ENCODE measurements around the gene SHOC1.
"Not testable (repeated sequence)": the region's sequence is repeated elsewhere in the genome, so short reads cannot be mapped to it uniquely, and the experiment has no call there.

SHOC1 gene

DNA sequence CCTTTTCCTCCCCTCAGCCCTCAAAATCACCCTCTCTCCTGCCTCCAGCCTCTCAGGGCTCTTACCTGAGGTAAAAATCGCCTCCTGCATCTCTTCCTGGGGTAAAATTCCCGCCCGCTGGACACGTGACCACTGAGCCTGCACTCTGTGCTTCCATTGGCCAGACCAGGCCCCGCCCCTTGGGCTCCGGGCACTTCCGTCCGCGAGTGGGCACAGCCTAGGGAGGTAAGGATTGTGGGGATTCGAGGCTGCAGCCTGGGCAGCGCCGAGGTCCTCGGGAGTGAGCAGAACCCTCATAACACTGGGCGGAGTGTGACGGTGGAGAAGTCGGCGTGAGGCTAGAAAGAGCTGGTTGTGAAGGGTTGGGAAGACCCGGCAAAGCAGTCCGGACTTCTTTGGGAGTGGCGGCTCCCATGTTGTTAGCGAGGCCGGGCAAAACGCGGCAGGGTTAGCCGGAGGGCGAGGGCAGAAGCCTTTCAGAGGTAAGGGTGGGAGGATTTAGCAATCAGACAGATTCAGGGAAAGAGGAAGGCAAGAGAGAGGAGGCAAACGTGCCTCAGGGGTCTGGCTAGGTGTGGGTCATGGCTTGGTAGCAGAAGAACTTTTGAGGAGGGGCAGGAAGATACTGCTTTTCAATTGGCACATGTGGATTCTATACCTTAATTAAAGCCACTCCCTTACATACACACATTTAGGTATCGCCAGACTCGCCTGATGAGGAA lies at the start of gene SHOC1:
Gene SHOC1 (minus strand): TSS at position 103 of the 722 bp plus-strand sequence. CDS start 3,519 bp downstream, outside the sequence.
- DNase-seq = no peak

GRCh38 chr9:111843971-111844370 lies 49.2 kb upstream of the SHOC1 start:
- no peak for DNase-seq

DNA sequence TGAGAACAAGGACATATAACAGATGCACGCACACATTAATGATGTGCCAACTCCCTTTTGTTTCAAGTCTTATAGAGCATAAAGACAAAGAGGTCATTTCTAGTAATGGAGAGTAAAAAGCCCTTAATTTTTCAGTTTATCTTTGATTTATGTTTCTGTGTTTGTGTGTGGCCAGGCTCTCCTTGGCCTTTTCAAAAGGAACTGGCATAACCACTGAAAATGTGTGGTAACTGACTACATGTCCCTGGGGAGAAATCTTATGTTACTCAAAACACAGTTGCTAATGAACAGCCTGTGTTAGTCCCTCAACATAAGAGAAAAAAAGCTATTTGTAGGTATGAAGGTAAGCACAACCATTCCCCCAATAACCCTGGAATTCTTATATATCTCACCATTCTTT lies 47.6 kb upstream of the SHOC1 start:
- DNase-seq = no peak

- DNase-seq = no peak
Observed at GRCh38 chr9:111840442-111840841, 45.7 kb upstream of the SHOC1 start.

- no peak for DNase-seq
Observed at GRCh38 chr9:111839987-111840386, 45.2 kb upstream of the SHOC1 start.

GRCh38 chr9:111839387-111839786 lies 44.6 kb upstream of the SHOC1 start:
- no peak for DNase-seq

GRCh38 chr9:111838439-111838838 lies 43.7 kb upstream of the SHOC1 start:
- no peak for DNase-seq

DNA sequence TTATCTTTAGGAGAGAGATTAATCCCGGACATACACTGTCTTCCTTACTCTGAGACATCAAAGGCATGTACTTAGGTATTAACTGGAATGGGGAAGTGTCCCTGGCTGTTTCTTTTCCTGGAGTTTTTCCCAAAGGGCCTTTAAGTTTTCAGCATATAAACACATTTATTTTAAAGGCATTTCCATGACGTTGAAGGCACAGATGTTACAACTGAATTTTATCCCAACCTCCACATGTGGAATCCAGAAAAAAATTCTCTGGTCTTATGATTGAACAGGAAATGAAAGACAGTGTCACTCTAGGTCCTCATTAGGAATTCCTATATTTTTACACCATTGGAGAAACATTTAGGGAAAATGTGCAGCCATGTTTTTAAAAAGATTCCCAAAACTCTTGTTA lies 41.6 kb upstream of the SHOC1 start:
- no peak for DNase-seq

DNA sequence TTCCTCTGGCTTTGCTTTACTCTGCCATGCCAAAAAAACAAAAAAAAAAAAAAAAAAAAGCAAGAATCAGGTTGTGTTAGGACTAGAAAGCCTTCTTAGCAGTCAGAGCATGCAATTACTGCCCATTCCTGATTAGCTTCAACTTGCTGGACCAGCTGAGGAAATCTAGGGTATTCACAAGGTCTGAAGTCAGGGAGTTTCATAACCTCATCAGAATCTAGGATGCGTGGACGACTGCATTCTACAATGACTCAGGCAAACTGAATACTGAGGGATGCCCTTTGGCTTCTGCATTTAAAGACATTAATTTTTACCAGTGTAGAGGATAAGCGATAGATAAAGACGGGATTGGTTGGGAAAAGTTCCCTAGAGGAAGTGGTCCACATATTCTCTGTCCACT lies 39.2 kb upstream of the SHOC1 start:
- no peak for DNase-seq

DNA sequence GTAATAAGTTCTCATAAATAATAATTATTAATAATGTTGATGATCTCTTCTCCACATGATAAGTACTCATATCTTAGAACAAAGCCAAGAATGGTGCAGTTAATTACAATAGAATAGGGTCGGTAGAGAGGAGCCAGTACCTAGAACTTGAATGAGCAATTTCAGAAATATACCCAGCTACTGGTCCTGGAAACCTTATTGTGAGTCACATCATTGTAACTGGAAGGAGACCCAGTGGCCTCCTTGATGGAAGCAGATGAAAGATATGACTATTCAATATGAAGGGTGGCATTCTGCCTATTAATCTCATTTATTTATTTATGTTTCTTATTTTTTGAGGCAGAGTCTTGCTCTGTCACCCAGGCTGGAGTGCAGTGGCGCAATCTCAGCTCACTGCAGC lies 37.7 kb upstream of the SHOC1 start:
- no peak for DNase-seq

DNA sequence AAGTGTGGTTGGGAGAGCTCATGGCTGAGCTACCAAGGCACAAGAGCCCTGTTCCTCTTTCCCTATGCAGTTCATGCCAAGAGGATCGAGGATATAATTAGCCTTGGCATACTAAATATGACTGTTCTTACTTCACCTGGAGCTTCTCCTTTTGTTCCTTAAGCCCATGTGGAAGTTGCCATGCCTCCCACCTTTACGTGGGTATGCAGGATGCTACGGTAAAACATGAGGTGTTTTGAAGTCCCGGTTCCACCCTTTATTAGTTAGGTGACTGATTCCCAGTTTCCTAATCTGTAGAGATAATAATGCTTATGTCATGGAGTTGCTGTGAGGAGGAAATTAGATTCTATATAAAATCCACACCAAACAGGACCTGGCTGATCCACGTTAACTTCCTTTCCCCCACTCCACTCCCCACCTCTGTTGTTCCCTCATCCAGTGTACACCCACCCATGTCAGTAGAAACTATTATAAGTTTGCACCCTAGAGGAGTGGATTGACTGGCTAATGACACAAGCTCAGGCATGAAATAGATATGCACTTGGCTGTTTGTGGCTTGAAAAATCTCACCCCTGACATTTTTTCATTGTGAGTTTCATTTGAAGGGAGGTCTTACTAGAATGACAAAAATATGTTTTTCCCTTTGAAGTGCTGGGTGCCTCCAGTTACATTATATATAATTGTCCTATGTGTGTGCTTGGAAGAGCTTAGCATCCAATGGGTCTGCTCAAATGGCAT lies 36.8 kb upstream of the SHOC1 start:
- DNase-seq = no peak

DNA sequence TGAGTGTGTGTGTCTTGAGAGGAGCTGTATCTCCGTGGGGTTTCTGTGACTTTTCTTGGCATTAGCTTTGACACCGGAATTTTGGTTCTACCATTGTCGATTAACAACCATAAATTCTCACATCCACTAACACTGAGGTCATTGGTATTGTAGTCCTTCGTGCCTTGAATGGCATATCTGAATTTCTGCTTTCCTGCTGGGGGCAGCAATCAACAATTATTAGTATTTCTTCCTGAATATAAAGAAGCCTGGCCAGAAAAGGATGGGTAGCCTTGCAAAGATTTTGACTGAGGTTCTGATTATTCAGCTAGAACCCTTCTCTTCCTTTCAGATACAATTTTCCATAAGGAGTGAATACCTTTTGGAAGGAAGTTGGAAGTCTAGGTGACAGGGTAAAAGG lies 33.5 kb upstream of the SHOC1 start:
- no peak for DNase-seq

GRCh38 chr9:111825468-111826145 lies 30.9 kb upstream of the SHOC1 start:
- DNase-seq = no peak

- DNase-seq = no peak
Observed at GRCh38 chr9:111821006-111821528, 26.3 kb upstream of the SHOC1 start.

DNA sequence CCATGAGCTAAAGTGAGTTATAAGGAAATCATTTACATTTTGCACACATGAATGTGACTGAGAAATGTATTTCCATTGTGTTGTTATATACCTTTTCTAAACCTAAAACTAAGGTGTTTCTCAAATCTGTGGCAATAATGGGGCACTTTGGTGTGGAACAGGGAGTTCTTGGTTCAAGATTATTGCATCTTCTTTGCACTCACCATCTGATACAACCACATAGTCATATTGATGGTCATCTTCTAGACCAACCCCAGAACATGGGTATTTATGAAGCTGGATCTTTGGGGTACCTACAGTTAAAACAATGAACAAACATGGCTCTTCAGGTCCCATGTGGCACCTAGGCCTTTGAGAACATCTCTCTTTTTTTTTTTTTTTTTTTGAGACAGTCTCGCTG lies 24.6 kb upstream of the SHOC1 start:
- no peak for DNase-seq

GRCh38 chr9:111815285-111816070 lies 20.7 kb upstream of the SHOC1 start:
- no peak for DNase-seq

DNA sequence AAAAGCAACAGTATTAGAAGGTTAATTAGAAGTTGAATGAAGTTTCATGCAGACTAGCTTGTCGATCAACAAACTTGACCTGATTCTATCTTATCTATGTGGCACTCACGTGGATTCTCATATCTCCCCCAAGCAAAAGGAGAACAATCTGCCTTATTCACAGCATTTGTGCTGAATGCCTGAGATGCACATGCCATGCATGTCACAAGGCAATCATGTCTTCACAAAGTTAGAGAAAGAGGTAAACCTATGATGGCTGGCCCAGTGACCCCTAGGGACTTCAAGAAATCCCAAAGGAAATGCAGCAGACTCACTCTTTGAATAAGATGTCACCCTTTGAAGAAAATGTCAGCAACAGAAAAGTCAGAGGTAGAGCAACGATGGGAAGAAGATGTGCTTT lies 17.6 kb upstream of the SHOC1 start:
- DNase-seq = no peak

DNA sequence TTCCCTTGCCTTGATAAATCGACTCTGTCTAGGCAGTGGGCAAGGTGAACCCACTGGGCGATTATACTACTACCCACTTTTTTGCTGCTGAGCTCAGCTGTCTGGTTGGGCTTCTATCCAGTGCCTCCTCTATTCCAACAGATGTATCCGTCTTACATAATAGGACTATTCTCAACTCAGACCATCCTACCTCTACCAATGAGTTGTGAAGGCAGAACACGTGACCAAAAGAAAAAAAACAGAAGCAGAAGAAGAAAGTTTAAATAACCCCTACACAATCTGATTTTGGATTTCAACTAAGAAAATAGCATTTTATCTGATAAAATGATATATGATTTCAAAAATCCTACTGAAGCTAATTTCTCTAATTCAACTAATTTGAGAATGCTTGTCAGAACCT lies 16.2 kb upstream of the SHOC1 start:
- DNase-seq = no peak

DNA sequence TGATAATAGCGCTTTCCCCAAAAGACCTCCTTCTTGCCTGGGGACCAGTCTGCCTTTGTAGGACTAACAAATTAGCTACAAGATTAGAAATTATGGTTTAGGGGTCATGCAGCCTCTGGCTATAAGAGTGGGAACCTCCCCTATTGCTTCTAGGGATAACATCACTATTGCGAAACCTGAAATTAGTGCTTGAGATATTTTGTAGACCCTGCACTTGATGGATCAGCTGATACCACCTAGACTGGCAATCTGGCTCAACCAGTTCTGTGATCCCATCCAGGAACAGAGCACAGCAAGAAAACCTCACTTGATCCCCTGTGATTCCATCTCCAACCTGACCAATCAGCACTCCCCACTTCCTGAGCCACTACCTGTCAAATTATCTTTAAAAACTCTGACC lies 15.7 kb upstream of the SHOC1 start:
- not testable (repeated sequence) for DNase-seq

DNA sequence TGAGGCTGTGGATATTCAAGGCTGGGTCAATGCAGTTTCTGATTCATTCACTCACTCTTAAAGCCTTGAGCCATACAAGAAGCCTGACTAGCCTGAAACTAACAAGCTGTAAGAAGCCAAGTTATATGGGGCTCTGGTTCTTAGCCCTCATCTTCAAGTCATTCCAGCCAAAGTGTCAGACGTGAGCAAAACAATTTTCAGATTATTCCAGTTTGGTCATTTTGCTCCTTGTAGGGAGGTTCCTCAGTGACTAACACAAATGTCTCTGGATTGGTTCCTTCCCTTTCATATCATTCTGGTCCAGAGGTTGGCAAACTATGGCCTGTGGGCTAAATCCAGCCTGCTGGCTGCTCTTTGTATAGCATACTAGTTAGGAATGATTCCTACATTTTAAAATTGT lies 12.5 kb upstream of the SHOC1 start:
- no peak for DNase-seq

- DNase-seq = no peak
Observed at GRCh38 chr9:111806259-111806658, 11.5 kb upstream of the SHOC1 start.

GRCh38 chr9:111805830-111806241 lies 11.1 kb upstream of the SHOC1 start:
- DNase-seq = no peak

DNA sequence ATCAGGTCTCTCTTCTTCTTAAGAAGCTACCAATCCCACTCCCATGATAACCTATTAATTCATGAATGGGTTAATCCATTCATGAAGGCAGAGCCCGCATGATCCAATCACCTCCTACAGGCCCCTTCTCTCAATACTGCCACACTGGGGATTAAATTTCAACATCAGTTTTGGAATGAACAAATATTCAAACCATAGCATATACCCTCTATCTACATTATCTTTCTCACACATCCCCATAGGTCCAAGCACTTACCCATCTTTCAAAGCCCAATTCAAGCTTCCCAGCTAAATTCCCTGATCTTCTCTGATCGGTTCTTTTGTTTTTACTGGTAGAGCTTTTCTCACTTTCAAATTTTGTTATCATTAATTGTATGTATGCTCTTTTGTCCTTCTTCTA lies 10.5 kb upstream of the SHOC1 start:
- DNase-seq = no peak

Measured in stimulated activated CD4-positive, alpha-beta T cell treated with anti-CD3 and anti-CD28 coated beads, Interleukin-1b, Interleukin-23, amount 100 ng/mL, for 48 hours (primary cell).